HG03521 (cell line): Measurements from ENCODE around the gene NR2C1.
"Not testable (repeated sequence)": the region's sequence is repeated elsewhere in the genome, so short reads cannot be mapped to it uniquely, and the experiment has no call there.

ENCODE experiments used
- ATAC-seq: cut with Tn5 transposase; IDR thresholded peaks from one replicate; pipeline ENCODE4 v1.9.1; 2021; ENCODE audit warnings: mild to moderate bottlenecking, moderate library complexity; ENCODE audit not compliant: unreplicated experiment

The NR2C1 gene

GRCh38 chr12:95003921-95004272 is 69.5 kb downstream of the NR2C1 start:
- ATAC-seq: no peak

GRCh38 chr12:95003213-95003920 is 70.1 kb downstream of the NR2C1 start, which contains the start of gene NDUFA12:
Gene NDUFA12 (minus strand): TSS chr12:95003697. CDS start chr12:95003680, 17 bp downstream.
- peak; percentile 99 for ATAC-seq

GRCh38 chr12:95002754-95003153 is 70.7 kb downstream of the NR2C1 start:
- ATAC-seq: no peak

- ATAC-seq: no peak
These were observed 75.1 kb downstream of the NR2C1 start for GRCh38 chr12:94998326-94998725.

GRCh38 chr12:94997726-94998125 is 75.7 kb downstream of the NR2C1 start:
- ATAC-seq: no peak

- no peak for ATAC-seq
These were observed 76.4 kb downstream of the NR2C1 start for GRCh38 chr12:94997061-94997460.

- ATAC-seq: no peak
These were observed 79.1 kb downstream of the NR2C1 start for GRCh38 chr12:94994312-94994711.

GRCh38 chr12:94993855-94994254 is 79.6 kb downstream of the NR2C1 start:
- not testable (repeated sequence) for ATAC-seq

GRCh38 chr12:94990222-94990621 is 83.2 kb downstream of the NR2C1 start:
- ATAC-seq: no peak

- no peak for ATAC-seq
These were observed 84.9 kb downstream of the NR2C1 start for GRCh38 chr12:94988471-94988870.

GRCh38 chr12:94987801-94988200 is 85.6 kb downstream of the NR2C1 start:
- no peak for ATAC-seq

- no peak for ATAC-seq
These were observed 86.2 kb downstream of the NR2C1 start for GRCh38 chr12:94987076-94987669.

GRCh38 chr12:94985099-94985498 is 88.3 kb downstream of the NR2C1 start:
- ATAC-seq: not testable (repeated sequence)

- ATAC-seq: no peak
These were observed 90.1 kb downstream of the NR2C1 start for GRCh38 chr12:94983321-94983720.

- ATAC-seq: no peak
These were observed 91.0 kb downstream of the NR2C1 start for GRCh38 chr12:94982456-94982855.

- ATAC-seq: no peak
These were observed 92.8 kb downstream of the NR2C1 start for GRCh38 chr12:94980577-94980976.

- no peak for ATAC-seq
These were observed 93.5 kb downstream of the NR2C1 start for GRCh38 chr12:94979941-94980340.

- ATAC-seq: no peak
These were observed 95.5 kb downstream of the NR2C1 start for GRCh38 chr12:94977766-94978468.

GRCh38 chr12:94973221-94973620 is 100.2 kb downstream of the NR2C1 start:
- no peak for ATAC-seq

- ATAC-seq: no peak
These were observed 100.6 kb downstream of the NR2C1 start for GRCh38 chr12:94972795-94973194.

GRCh38 chr12:94971923-94972322 is 101.5 kb downstream of the NR2C1 start:
- ATAC-seq: no peak

GRCh38 chr12:94970560-94970959 is 102.9 kb downstream of the NR2C1 start:
- ATAC-seq: no peak
